NCI-H82 treated with DMSO at 0.1 percent for 48 hours (cell line): ENCODE data around the gene CSNK2A1.

Source experiments
- DNase-seq: peaks from one replicate; lab custom pipeline; 2025; ENCODE audit not compliant: unreplicated experiment; lab: John Stamatoyannopoulos, UW

The CSNK2A1 gene

GRCh38 chr20:568097-568652, 24.6 kb upstream of the CSNK2A1 start:
- no peak for DNase-seq

- no peak for DNase-seq
Measured at GRCh38 chr20:564192-564591, 20.6 kb upstream of the CSNK2A1 start.

- no peak for DNase-seq
Measured at GRCh38 chr20:563187-563586, 19.6 kb upstream of the CSNK2A1 start.

- no peak for DNase-seq
Measured at GRCh38 chr20:562232-562897, 18.8 kb upstream of the CSNK2A1 start.

GRCh38 chr20:561437-562231, 18.0 kb upstream of the CSNK2A1 start:
- peak; percentile 61 for DNase-seq

- DNase-seq = no peak
Measured at GRCh38 chr20:560680-561079, 17.1 kb upstream of the CSNK2A1 start.

GRCh38 chr20:558117-558516, 14.5 kb upstream of the CSNK2A1 start:
- DNase-seq = no peak

GRCh38 chr20:556984-557383, 13.4 kb upstream of the CSNK2A1 start:
- DNase-seq = no peak

- peak; percentile 82 for DNase-seq
Measured at GRCh38 chr20:555976-556385, 12.4 kb upstream of the CSNK2A1 start.

GRCh38 chr20:550611-551010, 7.0 kb upstream of the CSNK2A1 start:
- DNase-seq = no peak

GRCh38 chr20:549722-550496, 6.3 kb upstream of the CSNK2A1 start:
- no peak for DNase-seq

- DNase-seq = no peak
Measured at GRCh38 chr20:548906-549305, 5.3 kb upstream of the CSNK2A1 start.

- no peak for DNase-seq
Measured at GRCh38 chr20:547394-547793, 3.8 kb upstream of the CSNK2A1 start.

- DNase-seq = no peak
Measured at GRCh38 chr20:546353-546752, 2.8 kb upstream of the CSNK2A1 start.

GRCh38 chr20:544153-544725, 649 bp upstream of the CSNK2A1 start:
- DNase-seq = no peak

- DNase-seq = peak; percentile 15
Measured at GRCh38 chr20:542777-543368, 717 bp downstream of the CSNK2A1 start.

- DNase-seq = no peak
Measured at GRCh38 chr20:540391-541201, 3.0 kb downstream of the CSNK2A1 start.

- no peak for DNase-seq
Measured at GRCh38 chr20:539848-540247, 3.7 kb downstream of the CSNK2A1 start.

- no peak for DNase-seq
Measured at GRCh38 chr20:539191-539590, 4.4 kb downstream of the CSNK2A1 start.

- DNase-seq = no peak
Measured at GRCh38 chr20:537983-538382, 5.6 kb downstream of the CSNK2A1 start.
